ENCODE results near the gene ITGAD.

ITGAD gene

DNA sequence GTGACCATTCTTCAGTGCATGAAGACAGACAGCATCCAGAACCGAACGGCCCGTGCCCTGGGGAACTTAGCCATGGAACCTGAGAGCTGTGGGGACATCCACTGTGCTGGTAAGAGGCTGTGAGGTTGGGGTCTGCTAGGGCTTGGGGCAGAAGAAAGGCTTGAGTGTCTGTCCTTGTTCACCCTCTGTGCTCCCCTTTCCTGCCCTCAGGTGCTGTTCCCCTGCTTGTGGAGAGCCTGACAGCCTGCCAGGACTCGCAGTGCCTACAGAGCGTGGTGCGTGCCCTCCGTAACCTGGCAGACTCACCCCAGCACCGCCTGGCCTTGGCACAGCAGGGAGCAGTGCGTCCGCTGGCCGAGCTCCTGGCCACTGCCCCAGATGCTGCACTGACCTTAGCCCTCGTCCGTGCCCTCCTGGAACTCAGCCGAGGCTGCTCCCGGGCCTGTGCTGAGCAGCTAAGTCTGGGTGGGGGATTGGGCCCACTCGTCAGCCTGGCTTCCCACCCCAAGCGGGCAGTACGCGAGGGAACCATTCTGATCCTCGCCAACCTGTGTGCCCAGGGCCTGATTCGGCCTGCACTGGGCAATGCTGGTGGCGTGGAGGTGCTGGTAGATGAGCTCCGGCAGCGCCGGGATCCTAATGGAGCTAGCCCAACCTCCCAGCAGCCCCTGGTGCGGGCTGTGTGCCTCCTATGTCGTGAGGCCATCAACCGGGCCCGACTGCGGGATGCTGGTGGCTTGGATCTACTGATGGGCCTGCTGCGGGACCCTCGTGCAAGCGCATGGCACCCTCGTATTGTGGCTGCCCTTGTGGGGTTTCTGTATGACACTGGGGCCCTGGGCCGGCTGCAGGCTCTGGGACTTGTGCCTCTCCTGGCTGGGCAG is 69.0 kb downstream of the ITGAD start:
- ATAC-seq (no peak), DNase-seq (no peak)
- H3K27me3 Mint-ChIP-seq, result no peaks in the 10 kb centered on the region
- H3K4me1 Mint-ChIP-seq, result peaks cover 31% of the 10 kb centered on the region
- no peak overlapping the region for H3K27ac Mint-ChIP-seq
- H3K4me3 Mint-ChIP-seq, result no peak overlapping the region
- H3K36me3 Mint-ChIP-seq (ENCODE audit: low read depth), result peaks cover 22% of the 10 kb centered on the region
- no peaks in the 10 kb centered on the region for H3K9me3 Mint-ChIP-seq

GRCh38 chr16:31464348-31464769 is 71.2 kb downstream of the ITGAD start:
- H3K9me3 Mint-ChIP-seq, result no peaks in the 10 kb centered on the region
- peaks cover 20% of the 10 kb centered on the region for H3K36me3 Mint-ChIP-seq (ENCODE audit: low read depth)
- ATAC-seq (no peak), DNase-seq (no peak)
- no peak overlapping the region for H3K27ac Mint-ChIP-seq
- peaks cover 23% of the 10 kb centered on the region for H3K4me1 Mint-ChIP-seq
- no peaks in the 10 kb centered on the region for H3K27me3 Mint-ChIP-seq
- H3K4me3 Mint-ChIP-seq, result no peak overlapping the region

- ATAC-seq (no peak), DNase-seq (no peak)
- H3K9me3 Mint-ChIP-seq, result no peaks in the 10 kb centered on the region
- H3K4me3 Mint-ChIP-seq, result no peak overlapping the region
- no peak overlapping the region for H3K27ac Mint-ChIP-seq
- peaks cover 20% of the 10 kb centered on the region for H3K36me3 Mint-ChIP-seq (ENCODE audit: low read depth)
- H3K4me1 Mint-ChIP-seq, result peaks cover 23% of the 10 kb centered on the region
- no peaks in the 10 kb centered on the region for H3K27me3 Mint-ChIP-seq
These were observed 71.7 kb downstream of the ITGAD start for GRCh38 chr16:31464781-31465260.

DNA sequence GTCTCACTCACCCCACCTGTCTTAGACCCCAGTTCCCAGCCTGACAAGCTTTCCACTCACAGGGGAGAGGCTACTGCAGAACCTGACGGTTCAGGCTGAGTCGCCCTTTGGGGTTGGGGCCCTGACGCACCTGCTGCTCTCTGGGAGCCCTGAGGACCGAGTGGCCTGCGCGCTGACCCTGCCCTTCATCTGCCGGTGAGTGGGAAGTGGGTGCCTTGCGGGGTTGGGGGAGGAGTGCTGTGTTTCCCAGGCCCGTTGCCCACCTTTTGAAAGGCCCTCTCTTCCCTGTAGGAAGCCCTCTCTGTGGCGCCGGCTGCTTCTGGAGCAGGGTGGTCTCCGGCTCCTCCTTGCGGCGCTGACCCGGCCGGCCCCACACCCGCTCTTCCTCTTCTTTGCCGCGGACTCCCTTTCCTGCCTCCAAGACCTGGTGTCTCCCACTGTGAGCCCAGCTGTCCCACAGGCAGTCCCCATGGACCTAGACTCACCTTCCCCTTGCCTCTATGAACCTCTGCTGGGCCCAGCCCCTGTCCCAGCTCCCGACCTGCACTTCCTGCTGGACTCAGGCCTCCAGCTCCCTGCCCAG is 72.7 kb downstream of the ITGAD start:
- no peaks in the 10 kb centered on the region for H3K9me3 Mint-ChIP-seq
- ATAC-seq, result no peak
- H3K27ac Mint-ChIP-seq, result no peak overlapping the region
- H3K36me3 Mint-ChIP-seq (ENCODE audit: low read depth), result peaks cover 20% of the 10 kb centered on the region
- DNase-seq, result no peak
- H3K4me3 Mint-ChIP-seq, result no peak overlapping the region
- H3K4me1 Mint-ChIP-seq, result peaks cover 13% of the 10 kb centered on the region
- H3K27me3 Mint-ChIP-seq, result no peaks in the 10 kb centered on the region

- no peak overlapping the region for H3K27ac Mint-ChIP-seq
- no peak for ATAC-seq
These were observed 73.3 kb downstream of the ITGAD start for GRCh38 chr16:31466381-31466841.

DNA sequence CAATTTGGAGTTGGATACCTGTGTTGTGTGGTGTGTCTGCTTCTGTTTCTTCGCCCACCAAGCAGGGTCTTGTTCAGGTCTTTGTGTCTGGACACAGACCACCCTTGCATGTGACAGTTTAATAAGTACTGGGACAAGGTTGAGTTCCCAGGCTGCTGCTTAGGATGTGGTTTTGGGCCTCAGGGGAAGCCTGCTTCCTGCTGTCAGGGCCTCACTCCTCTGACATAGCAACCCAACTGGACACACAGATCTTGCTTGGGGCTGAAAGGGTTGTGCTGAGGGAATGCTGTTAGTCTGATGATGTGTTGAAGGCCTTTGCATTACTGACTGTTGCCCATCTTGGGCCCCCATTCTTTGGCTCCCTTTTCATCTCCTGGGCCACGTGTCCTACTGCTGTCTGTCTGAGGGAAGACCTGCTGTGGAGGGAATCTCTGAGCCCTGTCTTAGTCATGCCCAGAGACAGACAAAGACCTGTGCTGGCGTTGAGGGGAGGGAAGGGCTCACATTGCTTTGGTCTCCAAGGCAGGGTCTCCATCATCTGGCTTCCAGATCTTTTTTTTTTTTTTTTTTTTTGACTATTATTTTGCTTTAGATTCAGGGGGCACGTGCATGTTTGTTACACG is 74.1 kb downstream of the ITGAD start:
- H3K36me3 Mint-ChIP-seq (ENCODE audit: low read depth), result peaks cover 20% of the 10 kb centered on the region
- ATAC-seq (no peak), DNase-seq (no peak)
- no peaks in the 10 kb centered on the region for H3K9me3 Mint-ChIP-seq
- peaks cover 11% of the 10 kb centered on the region for H3K4me1 Mint-ChIP-seq
- H3K4me3 Mint-ChIP-seq, result no peak overlapping the region
- H3K27ac Mint-ChIP-seq, result no peak overlapping the region
- H3K27me3 Mint-ChIP-seq, result peaks cover 9% of the 10 kb centered on the region

More at GRCh38 chr16:31466381-31466841, 73.3 kb downstream of the ITGAD start:
- DNase-seq, result no peak
- Mint-ChIP-seq H3K36me3 (ENCODE audit: low read depth) (peaks cover 20% of the 10 kb centered on the region), H3K9me3 (no peaks in the 10 kb centered on the region), H3K4me1 (peaks cover 10% of the 10 kb centered on the region), H3K4me3 (no peak overlapping the region), H3K27me3 (peaks cover 5% of the 10 kb centered on the region)

GRCh38 chr16:31467858-31468257 is 74.7 kb downstream of the ITGAD start:
- Mint-ChIP-seq H3K36me3 (ENCODE audit: low read depth) (peaks cover 19% of the 10 kb centered on the region), H3K4me3 (no peak overlapping the region), H3K27ac (no peak overlapping the region), H3K4me1 (peaks cover 14% of the 10 kb centered on the region), H3K27me3 (peaks cover 15% of the 10 kb centered on the region), H3K9me3 (no peaks in the 10 kb centered on the region)
- no peak for ATAC-seq
- DNase-seq, result no peak

DNA sequence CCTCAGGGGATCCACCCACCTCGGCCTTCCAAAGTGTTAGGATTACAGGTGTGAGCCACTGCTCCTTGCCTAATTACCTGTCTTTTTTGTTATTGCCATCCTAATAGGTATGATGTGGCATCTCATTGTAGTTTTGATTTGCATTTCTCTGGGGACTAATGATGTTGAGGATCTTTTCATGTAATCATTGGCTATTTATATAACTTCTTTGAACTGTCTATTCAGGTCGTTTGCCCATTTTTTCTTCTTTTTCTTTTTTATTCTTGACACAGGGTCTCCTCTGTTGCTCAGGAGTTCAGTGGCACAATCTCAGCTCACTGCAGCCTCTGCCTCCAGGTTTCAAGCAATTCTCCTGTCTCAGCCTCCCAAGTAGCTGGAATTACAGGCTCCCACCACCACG is 77.5 kb downstream of the ITGAD start:
- H3K27me3 Mint-ChIP-seq, result peaks cover 24% of the 10 kb centered on the region
- peaks cover 10% of the 10 kb centered on the region for H3K36me3 Mint-ChIP-seq (ENCODE audit: low read depth)
- peaks cover 17% of the 10 kb centered on the region for H3K4me1 Mint-ChIP-seq
- no peak for DNase-seq
- no peak for ATAC-seq
- no peak overlapping the region for H3K27ac Mint-ChIP-seq
- H3K4me3 Mint-ChIP-seq, result no peak overlapping the region
- H3K9me3 Mint-ChIP-seq, result no peaks in the 10 kb centered on the region

DNA sequence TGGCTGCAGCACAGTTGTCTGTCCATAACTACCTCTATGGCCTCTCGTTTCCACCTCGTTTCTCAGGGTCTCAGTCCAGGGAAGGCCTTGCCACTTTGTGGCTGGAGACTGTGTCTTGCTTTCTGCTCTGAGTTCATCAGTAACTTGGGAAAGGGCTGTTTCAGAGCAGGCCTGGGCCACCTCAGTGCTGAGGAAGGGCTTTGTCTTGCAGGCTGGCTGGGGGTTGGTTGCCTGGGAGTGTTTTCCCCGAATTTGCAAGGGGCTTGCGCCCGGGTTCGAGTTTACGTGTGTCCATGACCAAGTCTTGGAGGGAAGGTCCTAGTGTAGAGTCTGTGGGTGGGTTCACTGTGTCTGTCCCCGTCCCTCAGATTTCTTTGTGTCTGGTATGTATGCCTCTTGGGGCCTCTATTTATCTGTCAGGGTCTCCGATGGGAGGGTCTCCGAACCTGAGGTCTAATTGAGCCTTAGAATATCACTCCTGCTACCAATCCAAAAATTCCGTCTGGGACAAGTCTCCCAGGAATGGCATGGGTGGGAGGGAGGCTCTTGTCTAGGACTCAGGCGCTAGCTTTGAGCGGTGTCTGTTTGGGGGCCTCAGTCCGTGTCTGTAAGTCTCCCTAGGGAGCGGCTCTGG is 78.2 kb downstream of the ITGAD start:
- no peak overlapping the region for H3K4me3 Mint-ChIP-seq
- ATAC-seq (no peak), DNase-seq (no peak)
- peaks cover 22% of the 10 kb centered on the region for H3K4me1 Mint-ChIP-seq
- no peaks in the 10 kb centered on the region for H3K9me3 Mint-ChIP-seq
- peaks cover 26% of the 10 kb centered on the region for H3K27me3 Mint-ChIP-seq
- H3K27ac Mint-ChIP-seq, result no peak overlapping the region
- H3K36me3 Mint-ChIP-seq (ENCODE audit: low read depth), result peaks cover 8% of the 10 kb centered on the region

DNA sequence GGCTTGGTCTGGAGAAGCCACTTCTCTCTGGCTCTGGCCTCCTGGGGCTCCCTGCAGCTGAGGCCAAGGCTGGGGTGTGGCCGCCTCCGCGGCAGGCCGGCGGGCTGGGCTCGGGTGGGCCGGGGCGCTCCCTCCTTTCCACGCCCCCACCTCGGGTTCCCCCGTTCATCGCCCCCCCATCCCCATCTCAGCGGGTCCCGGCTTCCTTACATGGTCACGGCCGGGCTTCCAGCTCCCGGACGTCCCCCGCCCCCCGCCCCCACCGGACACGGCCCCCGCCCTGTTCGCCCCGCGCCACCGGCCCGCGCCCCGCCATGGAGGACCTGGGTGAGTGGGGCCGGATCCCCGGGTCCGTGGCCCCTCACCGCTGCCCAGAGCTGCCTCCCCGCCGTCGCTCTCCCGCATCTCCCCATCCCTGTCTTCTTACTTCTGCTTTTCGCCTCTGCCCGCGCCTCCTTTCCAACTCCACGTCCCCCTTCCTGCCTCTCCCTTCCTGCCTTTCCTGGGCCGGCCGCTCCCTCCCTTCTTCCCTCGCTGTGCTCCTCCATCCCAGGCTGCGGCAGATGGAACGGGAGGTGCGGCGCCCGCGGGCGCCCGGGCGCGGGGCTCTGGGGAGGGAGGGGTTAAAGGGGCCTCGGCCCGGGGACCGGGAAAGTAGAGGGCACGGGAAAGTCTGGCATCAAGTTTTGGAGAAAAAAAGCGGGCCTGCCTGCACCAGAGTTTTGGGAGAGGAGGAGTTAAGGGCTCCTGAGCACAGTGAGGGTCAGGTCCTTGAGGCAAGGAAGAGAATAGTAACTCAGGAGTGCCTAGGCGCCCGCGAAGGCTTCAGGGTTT is 79.0 kb downstream of the ITGAD start, which contains the start of gene TGFB1I1:
Gene TGFB1I1 (plus strand): TSS at position 278 of the 834 bp plus-strand sequence. CDS start 37 bp downstream, at position 315.
- Mint-ChIP-seq H3K4me1 (peaks cover 21% of the 10 kb centered on the region), H3K4me3 (peak within 1 kb of the TSS; percentile 55), H3K9me3 (no peaks in the 10 kb centered on the region), H3K27me3 (peaks cover 29% of the 10 kb centered on the region), H3K27ac (no peak within 1 kb of the TSS), H3K36me3 (ENCODE audit: low read depth) (peaks cover 4% of the 10 kb centered on the region)
- DNase-seq (no peak), ATAC-seq (no peak)

DNA sequence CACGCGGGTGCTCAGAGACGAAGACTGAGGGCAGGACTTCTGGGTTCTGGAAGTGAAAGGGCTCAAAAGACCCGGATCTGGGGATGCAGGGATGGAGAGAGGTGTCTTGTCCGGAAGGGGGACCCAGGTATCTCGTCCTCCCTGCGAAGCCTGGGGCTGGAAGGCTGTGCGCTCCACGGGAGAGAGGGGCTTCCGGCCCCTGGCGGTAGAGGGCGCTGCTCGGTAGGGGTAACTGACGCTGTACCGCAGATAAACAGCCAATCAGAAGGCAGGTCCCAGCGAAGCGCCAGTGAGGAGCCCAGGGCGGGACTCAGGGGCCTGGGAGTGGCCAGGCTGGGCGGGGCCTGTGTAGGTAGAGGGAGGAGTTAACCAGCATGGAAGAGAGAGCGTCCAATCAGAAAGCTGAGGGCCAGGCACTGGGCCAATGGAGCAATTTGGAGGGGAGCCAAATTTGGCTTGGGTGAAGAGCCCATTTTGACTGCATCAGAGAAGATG is 79.6 kb downstream of the ITGAD start:
- Mint-ChIP-seq H3K4me3 (peak overlapping the region; percentile 55), H3K27ac (no peak overlapping the region), H3K9me3 (no peaks in the 10 kb centered on the region), H3K27me3 (peaks cover 29% of the 10 kb centered on the region), H3K36me3 (ENCODE audit: low read depth) (no peaks in the 10 kb centered on the region), H3K4me1 (peaks cover 19% of the 10 kb centered on the region)
- ATAC-seq, result peak; percentile 12
- peak; percentile 50 for DNase-seq

DNA sequence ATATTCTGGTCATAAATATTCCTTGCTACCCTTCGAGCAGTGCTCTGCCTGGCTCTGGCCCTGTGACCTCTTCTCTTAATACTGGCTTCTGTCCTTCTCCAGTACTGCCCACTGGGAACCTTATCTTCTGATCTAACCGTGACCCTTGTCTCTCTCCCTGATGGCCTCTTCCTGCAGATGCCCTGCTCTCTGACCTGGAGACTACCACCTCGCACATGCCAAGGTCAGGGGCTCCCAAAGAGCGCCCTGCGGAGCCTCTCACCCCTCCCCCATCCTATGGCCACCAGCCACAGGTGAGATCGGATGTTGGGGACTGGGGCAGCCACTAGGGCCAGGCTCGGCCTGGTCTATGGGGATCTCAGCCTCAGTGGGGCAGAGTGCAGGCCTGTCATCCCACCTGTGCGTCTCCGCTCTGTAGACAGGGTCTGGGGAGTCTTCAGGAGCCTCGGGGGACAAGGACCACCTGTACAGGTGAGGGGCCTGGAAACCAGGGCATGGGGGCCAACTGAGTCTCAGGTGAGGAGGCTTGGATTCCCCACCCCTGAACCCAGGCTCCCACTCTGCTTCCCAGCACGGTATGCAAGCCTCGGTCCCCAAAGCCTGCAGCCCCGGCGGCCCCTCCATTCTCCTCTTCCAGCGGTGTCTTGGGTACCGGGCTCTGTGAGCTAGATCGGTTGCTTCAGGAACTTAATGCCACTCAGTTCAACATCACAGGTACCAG is 80.3 kb downstream of the ITGAD start:
- Mint-ChIP-seq H3K4me1 (peaks cover 25% of the 10 kb centered on the region), H3K4me3 (no peak overlapping the region), H3K36me3 (ENCODE audit: low read depth) (no peaks in the 10 kb centered on the region), H3K27me3 (peaks cover 29% of the 10 kb centered on the region), H3K9me3 (no peaks in the 10 kb centered on the region), H3K27ac (no peak overlapping the region)
- DNase-seq (no peak), ATAC-seq (no peak)

DNA sequence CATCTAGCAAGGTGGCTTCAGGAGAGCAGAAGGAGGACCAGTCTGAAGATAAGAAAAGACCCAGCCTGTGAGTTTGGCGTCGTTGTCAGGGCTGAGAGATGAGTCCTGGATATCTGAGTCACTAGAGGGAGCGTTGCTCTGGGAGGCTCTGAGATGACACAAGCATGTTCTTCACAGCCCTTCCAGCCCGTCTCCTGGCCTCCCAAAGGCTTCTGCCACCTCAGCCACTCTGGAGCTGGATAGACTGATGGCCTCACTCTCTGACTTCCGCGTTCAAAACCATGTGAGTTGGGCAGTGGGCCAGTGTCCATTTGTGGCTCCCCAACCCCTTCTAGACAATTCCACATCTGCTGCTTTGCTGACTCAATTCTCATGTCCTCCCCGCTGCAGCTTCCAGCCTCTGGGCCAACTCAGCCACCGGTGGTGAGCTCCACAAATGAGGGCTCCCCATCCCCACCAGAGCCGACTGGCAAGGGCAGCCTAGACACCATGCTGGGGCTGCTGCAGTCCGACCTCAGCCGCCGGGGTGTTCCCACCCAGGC is 81.1 kb downstream of the ITGAD start:
- Mint-ChIP-seq H3K4me1 (peaks cover 25% of the 10 kb centered on the region), H3K4me3 (no peak overlapping the region), H3K36me3 (ENCODE audit: low read depth) (no peaks in the 10 kb centered on the region), H3K27me3 (peaks cover 29% of the 10 kb centered on the region), H3K27ac (no peak overlapping the region), H3K9me3 (no peaks in the 10 kb centered on the region)
- DNase-seq (no peak), ATAC-seq (no peak)
